Posterior vena cava (tissue), 2 donors: ENCODE results near the gene TENM4. TPM values are rescaled to one million over a fixed set of nuclear protein-coding genes. Genes with fewer than 3 reads are reported as not detected.

Experiments used
- DNase-seq: peaks from one replicate; pipeline ENCODE4 v3.0.0-alpha.2; 2020; ENCODE audit warnings: low spot score
- intact Hi-C, 2 donors: fragments of 100-400 bp; cut with DNase I; formaldehyde crosslinking; loops; one replicate each; pipeline versions ENCODE4 v1.14.1 to v1.14.2; 2022 to 2023
- total RNA-seq, 2 donors: library from RNA; stranded (reverse); fragmentation: NEBNext Ultra II Directional; extraction: Animal tissue kit (Norgen Biotek cat#: 25700); gene quantifications; one replicate each; pipeline ENCODE4 v1.2.1, GENCODE V29; 2021
- donor health status: DM: yes; HTN: yes; CAD: no.
- donor health status: DM: yes; HTN: yes; CAD: no.

The TENM4 gene
- total RNA-seq, 2 donors from 2014 or later = 5.6 to 7.4 TPM

- intact Hi-C loops = no loop called here
- DNase-seq = no peak
These were observed 487.9 kb downstream of the TENM4 start for GRCh38 chr11:78952890-78953289.

- intact Hi-C loops = no loop called here
- DNase-seq = no peak
These were observed 488.7 kb downstream of the TENM4 start for GRCh38 chr11:78952175-78952574.

- no peak for DNase-seq
- intact Hi-C loops = no loop called here
These were observed 490.7 kb downstream of the TENM4 start for GRCh38 chr11:78949976-78950690.

- intact Hi-C loops = no loop called here
- DNase-seq = no peak
These were observed 493.6 kb downstream of the TENM4 start for GRCh38 chr11:78946945-78947902.

GRCh38 chr11:78943841-78944240 is 497.0 kb downstream of the TENM4 start:
- DNase-seq = no peak
- intact Hi-C loops = no loop called here

- no peak for DNase-seq
- intact Hi-C loops = no loop called here
These were observed 497.7 kb downstream of the TENM4 start for GRCh38 chr11:78943154-78943553.

GRCh38 chr11:78941226-78941851 is 499.5 kb downstream of the TENM4 start:
- intact Hi-C loops = no loop called here
- DNase-seq = no peak

- intact Hi-C loops = no loop called here
- DNase-seq = no peak
These were observed 500.2 kb downstream of the TENM4 start for GRCh38 chr11:78940500-78941225.

- DNase-seq = no peak
- intact Hi-C loops = no loop called here
These were observed 501.9 kb downstream of the TENM4 start for GRCh38 chr11:78938971-78939370.

- no peak for DNase-seq
- intact Hi-C loops = no loop called here
These were observed 502.8 kb downstream of the TENM4 start for GRCh38 chr11:78938036-78938435.

- intact Hi-C loops = no loop called here
- DNase-seq = no peak
These were observed 505.3 kb downstream of the TENM4 start for GRCh38 chr11:78935398-78936068.

GRCh38 chr11:78933350-78933749 is 507.5 kb downstream of the TENM4 start:
- intact Hi-C loops = no loop called here
- DNase-seq = no peak

- intact Hi-C loops = no loop called here
- DNase-seq = no peak
These were observed 508.1 kb downstream of the TENM4 start for GRCh38 chr11:78932757-78933156.

- DNase-seq = no peak
- intact Hi-C loops = no loop called here
These were observed 508.9 kb downstream of the TENM4 start for GRCh38 chr11:78931891-78932290.

- intact Hi-C loops = no loop called here
These were observed 509.9 kb downstream of the TENM4 start for GRCh38 chr11:78930810-78931523.

GRCh38 chr11:78929906-78930220 is 511.0 kb downstream of the TENM4 start:
- intact Hi-C loops = no loop called here
- no peak for DNase-seq

More at GRCh38 chr11:78930810-78931523, 509.9 kb downstream of the TENM4 start:
- no peak for DNase-seq

GRCh38 chr11:78929207-78929905 is 511.5 kb downstream of the TENM4 start:
- DNase-seq = no peak
- intact Hi-C loops = no loop called here

GRCh38 chr11:78927511-78927910 is 513.3 kb downstream of the TENM4 start:
- DNase-seq = no peak
- intact Hi-C loops = no loop called here
